HL-60 (cell line): Measurements from ENCODE around the gene DPYSL4.

ENCODE experiments used
- POLR2AphosphoS5 ChIP-seq: IDR thresholded peaks from 2 replicates; pipeline ENCODE4 v1.6.1; 2012; ENCODE audit warnings: low read depth
- SPI1 ChIP-seq: IDR thresholded peaks from 2 replicates; pipeline ENCODE4 v1.6.1; 2012; ENCODE audit warnings: low read depth, mild to moderate bottlenecking, borderline replicate concordance
- TF ChIP-seq, protein P1 (sequence below): IDR thresholded peaks from one replicate; pipeline ENCODE4 v1.5.1; 2011; ENCODE audit warnings: low read length, control low read depth, inconsistent platforms; ENCODE audit not compliant: insufficient read depth

GRCh38 chr10:132162590-132163277 lies 24.0 kb upstream of the DPYSL4 start:
- TF ChIP-seq SPI1 = no peak
- TF ChIP-seq, protein P1, sequence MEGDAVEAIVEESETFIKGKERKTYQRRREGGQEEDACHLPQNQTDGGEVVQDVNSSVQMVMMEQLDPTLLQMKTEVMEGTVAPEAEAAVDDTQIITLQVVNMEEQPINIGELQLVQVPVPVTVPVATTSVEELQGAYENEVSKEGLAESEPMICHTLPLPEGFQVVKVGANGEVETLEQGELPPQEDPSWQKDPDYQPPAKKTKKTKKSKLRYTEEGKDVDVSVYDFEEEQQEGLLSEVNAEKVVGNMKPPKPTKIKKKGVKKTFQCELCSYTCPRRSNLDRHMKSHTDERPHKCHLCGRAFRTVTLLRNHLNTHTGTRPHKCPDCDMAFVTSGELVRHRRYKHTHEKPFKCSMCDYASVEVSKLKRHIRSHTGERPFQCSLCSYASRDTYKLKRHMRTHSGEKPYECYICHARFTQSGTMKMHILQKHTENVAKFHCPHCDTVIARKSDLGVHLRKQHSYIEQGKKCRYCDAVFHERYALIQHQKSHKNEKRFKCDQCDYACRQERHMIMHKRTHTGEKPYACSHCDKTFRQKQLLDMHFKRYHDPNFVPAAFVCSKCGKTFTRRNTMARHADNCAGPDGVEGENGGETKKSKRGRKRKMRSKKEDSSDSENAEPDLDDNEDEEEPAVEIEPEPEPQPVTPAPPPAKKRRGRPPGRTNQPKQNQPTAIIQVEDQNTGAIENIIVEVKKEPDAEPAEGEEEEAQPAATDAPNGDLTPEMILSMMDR = no peak
- TF ChIP-seq POLR2AphosphoS5 = no peak
